SKM-1 (cell line): Measurements from ENCODE around the gene ZNF26.
A peak's percentile ranks its signal among the peaks of the same experiment; 100 is the strongest.
"Not testable (repeated sequence)": the region's sequence is repeated elsewhere in the genome, so short reads cannot be mapped to it uniquely, and the experiment has no call there.

Source experiments
- DNase-seq: peaks from one replicate; lab custom pipeline; 2025; ENCODE audit not compliant: unreplicated experiment; lab: John Stamatoyannopoulos, UW

The ZNF26 gene

GRCh38 chr12:132955094-132956010 is 30.8 kb upstream of the ZNF26 start:
- no peak for DNase-seq

GRCh38 chr12:132956011-132956788 is 30.0 kb upstream of the ZNF26 start, which contains the start of gene ZNF605:
ZNF605 (minus strand) TSS chr12:132956306; CDS start chr12:132945635, 10,671 bp downstream.
- no peak for DNase-seq

DNA sequence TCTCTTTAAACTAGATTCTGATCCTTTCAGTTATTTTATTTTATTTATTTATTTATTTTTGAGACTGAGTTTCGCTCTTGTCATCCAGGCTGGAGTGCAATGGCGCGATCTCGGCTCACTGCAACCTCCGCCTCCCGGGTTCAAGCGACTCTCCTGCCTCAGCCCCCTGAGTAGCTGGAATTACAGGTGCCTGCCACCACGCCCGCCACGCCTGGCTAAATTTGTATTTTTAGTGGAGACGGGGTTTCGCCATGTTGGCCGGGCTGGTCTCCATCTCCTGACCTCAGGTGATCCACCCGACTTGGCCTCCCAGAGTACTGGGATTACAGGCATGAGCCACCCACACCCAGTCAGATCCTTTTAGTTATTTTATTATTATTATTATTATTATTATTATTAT is 24.4 kb upstream of the ZNF26 start:
- DNase-seq: not testable (repeated sequence)

DNA sequence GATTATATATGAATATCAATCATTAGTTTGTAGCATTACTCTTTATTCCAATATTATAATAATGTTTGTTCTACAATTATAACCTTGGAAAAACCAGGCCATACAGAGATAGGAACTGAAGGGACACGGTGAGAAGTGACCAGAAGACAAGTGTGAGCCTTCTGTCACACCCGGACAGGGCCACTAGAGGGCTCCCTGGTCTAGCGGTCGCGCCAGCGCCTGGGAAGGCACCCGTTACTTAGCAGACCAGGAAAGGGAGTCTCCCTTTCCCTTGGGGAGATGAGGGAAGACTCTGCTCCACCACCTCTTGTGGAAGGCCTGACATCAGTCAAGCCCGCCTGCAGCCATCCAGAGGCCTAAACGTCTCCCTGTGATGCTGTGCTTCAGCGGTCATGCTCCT is 22.2 kb upstream of the ZNF26 start:
- not testable (repeated sequence) for DNase-seq

DNA sequence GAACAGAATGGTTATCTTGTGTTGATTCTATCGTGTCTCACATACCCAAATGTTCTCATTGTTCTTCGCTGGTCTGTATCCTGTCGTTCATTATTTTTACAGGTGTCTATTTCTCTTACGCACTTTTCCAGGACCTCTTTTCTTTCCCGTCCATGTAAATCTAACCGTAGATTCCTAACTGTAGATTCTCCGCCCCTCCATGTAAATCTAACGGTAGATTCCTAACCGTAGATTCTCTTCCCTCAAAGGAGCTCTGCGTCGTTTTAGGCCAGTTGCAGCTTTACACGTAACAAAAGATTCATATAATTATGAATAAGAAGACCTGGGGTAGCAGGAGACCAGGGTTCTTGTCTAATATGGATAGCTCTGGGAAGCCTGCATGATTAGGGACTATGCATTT is 20.4 kb upstream of the ZNF26 start:
- DNase-seq: no peak

DNA sequence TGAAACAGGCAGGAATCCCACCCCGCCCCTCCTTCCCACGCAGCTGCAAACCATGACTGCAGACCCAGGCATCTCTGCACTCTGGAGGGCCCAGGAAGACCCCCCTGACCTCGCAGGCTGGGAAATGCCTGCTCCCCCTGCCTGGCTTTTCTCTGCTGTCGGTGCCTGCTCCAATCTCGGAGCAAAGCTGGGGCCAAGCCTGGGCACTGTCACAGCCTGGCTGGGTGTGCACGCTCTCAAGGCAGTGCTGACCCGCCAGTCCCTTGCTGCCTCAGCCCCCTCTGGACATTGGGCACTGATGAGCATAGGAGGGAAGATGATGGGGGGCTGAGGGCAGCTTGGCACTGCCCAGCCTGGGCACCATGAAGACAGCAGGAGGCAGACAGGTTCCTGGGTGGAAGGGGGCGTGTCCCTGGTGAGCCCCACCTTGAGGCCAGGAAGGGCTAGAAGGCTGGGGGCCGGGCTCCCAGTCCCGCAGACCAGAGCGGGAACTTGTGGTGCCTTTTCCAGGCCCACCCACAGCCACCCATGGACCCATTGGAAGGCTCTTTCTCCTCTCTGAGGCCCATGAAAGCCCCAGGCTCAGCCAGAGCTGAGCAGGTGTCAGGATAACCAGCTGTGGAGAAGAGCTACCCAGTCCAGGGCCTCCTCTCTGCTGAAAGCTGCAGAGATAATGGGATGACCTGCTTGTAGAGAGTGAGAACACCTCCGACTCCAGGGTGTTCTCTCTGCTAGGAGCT is 19.3 kb upstream of the ZNF26 start:
- no peak for DNase-seq

- DNase-seq: no peak
Measured at GRCh38 chr12:132967736-132968135, 18.4 kb upstream of the ZNF26 start.

DNA sequence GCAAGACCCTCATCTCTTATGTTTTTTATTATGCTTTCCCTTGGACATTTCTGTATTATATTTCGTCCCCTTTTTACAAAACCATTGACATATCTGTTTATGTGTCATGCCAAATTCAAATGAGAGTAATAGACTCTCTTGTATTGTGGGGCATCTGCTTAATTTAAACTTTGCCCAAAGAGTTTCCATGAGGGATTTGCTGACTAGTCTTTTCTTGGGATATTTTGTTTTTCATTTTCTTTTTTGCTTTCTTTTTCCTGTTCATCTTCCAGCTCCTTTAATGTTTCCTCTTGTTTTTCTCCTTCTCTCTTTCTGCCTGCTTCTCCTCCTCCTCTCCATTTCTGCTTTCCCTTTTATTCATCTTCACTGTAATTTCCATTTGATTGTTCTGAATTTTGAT is 13.8 kb upstream of the ZNF26 start:
- no peak for DNase-seq

DNA sequence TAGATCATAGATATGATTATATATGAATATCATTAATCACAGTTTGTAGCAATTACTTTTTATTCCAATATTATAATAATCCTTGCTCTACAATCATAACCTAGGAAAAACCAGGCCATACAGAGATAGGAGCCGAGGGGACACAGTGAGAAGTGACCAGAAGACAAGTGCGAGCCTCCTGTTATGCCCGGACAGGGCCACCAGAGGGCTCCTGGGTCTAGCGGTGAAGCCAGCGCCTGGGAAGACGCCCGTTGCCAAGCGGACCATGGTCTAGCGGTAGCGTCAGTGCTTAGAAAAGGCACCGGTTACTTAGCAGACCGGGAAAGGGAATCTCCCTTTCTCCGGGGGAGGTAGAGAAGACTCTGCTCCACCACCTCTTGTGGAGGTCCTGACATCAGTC is 9.3 kb upstream of the ZNF26 start:
- DNase-seq: not testable (repeated sequence)

DNA sequence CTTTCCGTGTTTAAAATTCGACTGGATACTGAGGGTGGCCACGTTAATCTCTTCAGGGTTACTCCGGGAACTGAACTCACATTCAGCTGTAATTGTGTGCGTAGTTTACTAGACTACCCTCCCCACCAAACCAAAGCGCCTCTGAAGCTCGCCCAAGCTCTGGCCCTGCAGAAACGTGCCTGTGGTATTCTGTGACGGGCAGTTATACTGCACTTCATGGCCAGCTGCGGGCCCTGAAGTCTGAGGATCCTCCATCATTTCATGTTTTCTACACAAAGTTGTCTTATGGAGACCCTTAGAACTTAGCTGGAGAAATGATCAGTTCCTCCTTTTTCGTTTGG is 688 bp downstream of the ZNF26 start:
- DNase-seq: no peak

DNA sequence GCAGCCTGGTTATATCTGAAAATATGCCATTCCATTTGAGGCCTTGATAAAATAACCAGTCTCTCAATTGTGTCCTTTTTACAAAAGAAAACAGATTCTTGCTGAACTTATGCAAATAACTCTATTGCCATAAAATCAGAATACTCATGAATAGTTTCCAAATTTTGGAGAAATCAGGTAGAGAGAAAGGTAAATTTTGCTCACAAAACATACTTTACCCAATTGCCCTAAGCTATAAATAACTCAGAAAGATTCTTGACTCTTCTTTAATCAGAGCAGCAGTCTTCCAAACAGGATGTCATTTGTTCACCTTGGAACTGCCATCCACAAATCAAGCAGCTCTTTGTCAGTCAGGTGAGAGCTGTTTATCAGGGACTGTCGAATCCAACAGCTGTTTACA is 12.6 kb downstream of the ZNF26 start:
- no peak for DNase-seq

- no peak for DNase-seq
Measured at GRCh38 chr12:133010657-133011297, 24.6 kb downstream of the ZNF26 start.

DNA sequence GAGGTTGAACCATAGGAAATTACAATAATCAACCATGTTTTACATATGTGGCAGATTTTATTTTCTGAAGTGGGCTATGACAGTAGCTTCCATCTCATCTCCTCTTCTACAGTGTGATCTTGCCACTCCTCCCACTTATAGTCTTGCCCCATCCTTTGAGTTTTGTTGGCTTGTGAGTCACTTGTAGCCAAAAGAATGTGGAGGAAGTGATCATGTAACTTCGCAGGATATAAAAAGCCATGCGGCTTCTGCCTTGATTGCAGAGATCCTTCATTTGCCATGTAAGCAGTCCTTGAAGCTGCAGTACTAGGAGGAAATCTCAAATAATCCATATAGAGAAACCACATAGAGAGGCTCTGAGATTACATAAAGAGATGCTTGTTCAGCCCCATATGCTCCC is 37.4 kb downstream of the ZNF26 start:
- DNase-seq: no peak

- DNase-seq: no peak
Measured at GRCh38 chr12:133026996-133027395, 40.8 kb downstream of the ZNF26 start.

- peak; percentile 89 for DNase-seq
Measured at GRCh38 chr12:133037207-133038005, 51.2 kb downstream of the ZNF26 start, which contains the start of gene ZNF84. ZNF84 (plus strand) TSS chr12:133037509; CDS start chr12:133041468, 3,959 bp downstream.

DNA sequence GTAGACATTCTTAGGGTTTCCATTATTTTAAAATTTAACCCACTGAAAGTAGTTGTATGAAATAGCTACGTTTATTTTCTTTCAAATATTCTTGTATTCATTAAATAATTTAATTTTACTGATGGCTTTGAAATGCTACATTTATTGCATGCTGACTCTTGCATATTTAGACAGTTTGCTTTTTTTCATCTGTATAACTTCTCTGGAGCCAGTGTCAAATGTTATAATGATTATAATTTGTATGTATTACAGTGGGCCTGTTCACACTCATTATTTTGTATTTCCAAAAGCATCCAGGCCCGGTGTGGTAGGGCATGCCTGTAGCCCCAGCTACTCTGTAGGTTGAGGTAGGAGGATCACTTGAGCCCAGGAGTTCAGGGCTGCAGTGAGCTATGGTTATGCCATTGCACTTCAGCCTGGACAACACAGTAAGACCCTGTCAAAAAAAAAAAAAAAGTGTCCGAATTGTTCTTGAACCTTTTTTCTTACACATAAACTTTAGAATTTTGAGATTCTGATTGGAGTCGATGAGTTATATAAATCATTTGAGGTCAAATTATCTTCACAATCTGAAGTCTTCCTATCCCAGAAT is 52.0 kb downstream of the ZNF26 start:
- no peak for DNase-seq

- DNase-seq: no peak
Measured at GRCh38 chr12:133046698-133047097, 60.5 kb downstream of the ZNF26 start.

GRCh38 chr12:133057446-133057845 is 71.3 kb downstream of the ZNF26 start:
- no peak for DNase-seq

GRCh38 chr12:133058203-133059113 is 72.3 kb downstream of the ZNF26 start:
- DNase-seq: no peak
